Measurements from ENCODE around the gene SSR1.

The SSR1 gene

GRCh38 chr6:7224731-7225130, 88.3 kb downstream of the SSR1 start:
- DNase-seq (ENCODE audit: extremely low spot score, insufficient read length, low read depth) (no peak), FAIRE-seq (no peak)

DNA sequence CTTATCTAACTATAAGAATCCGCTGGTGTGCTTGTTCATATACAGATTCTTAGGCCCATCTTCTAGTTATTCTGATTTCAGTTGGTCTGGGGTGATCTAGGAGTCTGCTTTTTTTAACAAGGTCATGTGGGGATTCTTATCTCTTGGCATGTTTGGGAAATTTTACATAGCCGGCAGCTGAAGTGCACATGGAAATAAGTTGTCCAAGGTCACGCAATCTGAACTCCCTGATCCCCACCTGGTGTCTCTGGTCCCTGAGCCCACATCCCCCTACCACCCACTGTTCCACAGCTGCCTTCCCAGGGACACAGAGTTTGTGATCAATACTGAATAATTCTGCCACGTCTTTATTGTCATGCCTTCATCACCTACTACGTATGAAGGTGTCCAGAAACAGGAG, 90.8 kb downstream of the SSR1 start:
- FAIRE-seq (no peak), DNase-seq (ENCODE audit: extremely low spot score, insufficient read length, low read depth) (no peak)

GRCh38 chr6:7219310-7219709, 93.7 kb downstream of the SSR1 start:
- FAIRE-seq (no peak), DNase-seq (ENCODE audit: extremely low spot score, insufficient read length, low read depth) (no peak)

- FAIRE-seq (no peak), DNase-seq (ENCODE audit: extremely low spot score, insufficient read length, low read depth) (no peak)
These were observed 94.5 kb downstream of the SSR1 start for GRCh38 chr6:7218406-7218988.
